HG02588 (cell line): Measurements from ENCODE around the gene LRRC45.
A peak's percentile ranks its signal among the peaks of the same experiment; 100 is the strongest.

Experiments
- ATAC-seq: cut with Tn5 transposase; IDR thresholded peaks from one replicate; pipeline ENCODE4 v1.9.1; 2021; ENCODE audit warnings: mild to moderate bottlenecking, moderate library complexity; ENCODE audit not compliant: unreplicated experiment

LRRC45 gene

GRCh38 chr17:82060614-82061013 lies 37.5 kb downstream of the LRRC45 start:
- ATAC-seq, result no peak

GRCh38 chr17:82061047-82061925 lies 38.2 kb downstream of the LRRC45 start:
- no peak for ATAC-seq

- ATAC-seq, result no peak
Observed at GRCh38 chr17:82062076-82062983, 39.2 kb downstream of the LRRC45 start.

- ATAC-seq, result no peak
Observed at GRCh38 chr17:82062984-82063368, 39.9 kb downstream of the LRRC45 start.

GRCh38 chr17:82063424-82064415 lies 40.6 kb downstream of the LRRC45 start:
- no peak for ATAC-seq

- no peak for ATAC-seq
Observed at GRCh38 chr17:82064433-82065192, 41.5 kb downstream of the LRRC45 start.

GRCh38 chr17:82065193-82065637 lies 42.1 kb downstream of the LRRC45 start:
- peak; percentile 9 for ATAC-seq

GRCh38 chr17:82065638-82066303 lies 42.7 kb downstream of the LRRC45 start, which contains the start of gene DUS1L:
Gene DUS1L (minus strand): TSS chr17:82065804. CDS start chr17:82065059, 745 bp downstream.
- ATAC-seq, result peak; percentile 71

- no peak for ATAC-seq
Observed at GRCh38 chr17:82070611-82071010, 47.5 kb downstream of the LRRC45 start.

- no peak for ATAC-seq
Observed at GRCh38 chr17:82072827-82073226, 49.7 kb downstream of the LRRC45 start.

GRCh38 chr17:82073446-82073845 lies 50.3 kb downstream of the LRRC45 start:
- ATAC-seq, result no peak

- no peak for ATAC-seq
Observed at GRCh38 chr17:82076018-82076784, 53.1 kb downstream of the LRRC45 start.

- ATAC-seq, result no peak
Observed at GRCh38 chr17:82076785-82077591, 53.9 kb downstream of the LRRC45 start.

- ATAC-seq, result no peak
Observed at GRCh38 chr17:82077617-82078358, 54.7 kb downstream of the LRRC45 start.

- no peak for ATAC-seq
Observed at GRCh38 chr17:82078433-82078832, 55.3 kb downstream of the LRRC45 start.

GRCh38 chr17:82079001-82079677 lies 56.0 kb downstream of the LRRC45 start:
- no peak for ATAC-seq
